T-cell (primary cell): Measurements from ENCODE around the gene PPP1R8. TPM values are rescaled to one million over a fixed set of nuclear protein-coding genes. Genes with fewer than 3 reads are reported as not detected.

Experiments used
- ATAC-seq, 4 experiments: fragments of 200-7000 bp in 3 of 4; fragments of 150-1000 bp in 1 of 4; cut with Tn5 transposase; replicated peaks in 1 of 4; 1 replicate in 3 of 4; 2 replicates in 1 of 4; pipeline ENCODE4 v1.10.0; 2021; ENCODE audit warnings: moderate library complexity in 3 of 4, mild to moderate bottlenecking in 2 of 4, moderate number of reproducible peaks in 1 of 4
- CTCF ChIA-PET, 2 donors: fragments of 300-600 bp; sonication (Branson Sonifier 250); formaldehyde crosslinking; loops; one replicate each; lab custom pipeline; 2022; ENCODE audit warnings: antibody characterized with exemption in 2 of 2; lab: Charles Lee
- POLR2A ChIA-PET, 2 donors: fragments of 300-600 bp; sonication (Branson Sonifier 250); formaldehyde crosslinking; loops; one replicate each; lab custom pipeline; 2022; ENCODE audit warnings: antibody characterized with exemption in 2 of 2; lab: Charles Lee
- DNase-seq, 35 experiments: peaks; one replicate each; pipeline versions ENCODE4 v3.0.0 to v3.0.0-alpha.2; 2013 to 2023
- H3K27ac ChIP-seq: one replicate; pipeline ENCODE4 v1.5.1; 2013; ENCODE audit warnings: low read length
- H3K27me3 ChIP-seq, 2 experiments: replicated peaks in 1 of 2; 1 replicate in 1 of 2; 2 replicates in 1 of 2; pipeline versions ENCODE4 v1.6.1 to v1.7.0; 2013; ENCODE audit warnings: low read length in 1 of 2, mixed read lengths in 1 of 2; ENCODE audit not compliant: control insufficient read depth in 2 of 2, insufficient read depth in 2 of 2; ENCODE audit errors: extremely low read depth in 1 of 2
- H3K36me3 ChIP-seq, 2 donors: 1 replicate in 1 of 2; 2 replicates in 1 of 2; pipeline versions ENCODE4 v1.6.1 to v1.7.0; 2013; ENCODE audit warnings: low read length in 1 of 2; ENCODE audit not compliant: control insufficient read depth in 2 of 2, insufficient read depth in 1 of 2; ENCODE audit errors: extremely low read depth in 1 of 2
- H3K4me1 ChIP-seq, 2 experiments: 1 replicate in 1 of 2; 2 replicates in 1 of 2; pipeline versions ENCODE4 v1.6.1 to v1.7.0; 2013; ENCODE audit warnings: low read length in 2 of 2, mixed read lengths in 1 of 2; ENCODE audit not compliant: insufficient read depth in 2 of 2, control insufficient read depth in 1 of 2; ENCODE audit errors: extremely low read depth in 1 of 2
- H3K4me3 ChIP-seq, 2 donors: 1 replicate in 1 of 2; 2 replicates in 1 of 2; pipeline versions ENCODE4 v1.5.1 to v1.7.0; 2013; ENCODE audit warnings: mild to moderate bottlenecking in 2 of 2, low read length in 1 of 2, moderate library complexity in 1 of 2; ENCODE audit not compliant: control insufficient read depth in 1 of 2; ENCODE audit errors: extremely low read depth in 1 of 2
- H3K9me3 ChIP-seq: 2 replicates; pipeline ENCODE4 v1.7.0; 2013
- H3K27ac Mint-ChIP-seq, 2 donors: one replicate each; pipeline ENCODE4 v1.8.0; 2020 to 2021; ENCODE audit warnings: mild to moderate bottlenecking in 2 of 2, mixed read lengths in 2 of 2
- H3K27me3 Mint-ChIP-seq, 2 donors: one replicate each; pipeline ENCODE4 v1.8.0; 2021 to 2022; ENCODE audit warnings: mixed read lengths in 2 of 2
- H3K36me3 Mint-ChIP-seq: one replicate; pipeline ENCODE4 v1.8.0; 2021; ENCODE audit warnings: mixed read lengths
- H3K4me1 Mint-ChIP-seq, 3 donors: one replicate each; pipeline ENCODE4 v1.8.0; 2020 to 2022; ENCODE audit warnings: mixed read lengths in 3 of 3, mild to moderate bottlenecking in 1 of 3
- H3K4me3 Mint-ChIP-seq, 3 donors: one replicate each; pipeline ENCODE4 v1.8.0; 2020 to 2022; ENCODE audit warnings: mild to moderate bottlenecking in 3 of 3, mixed read lengths in 3 of 3, moderate library complexity in 3 of 3
- H3K9me3 Mint-ChIP-seq, 3 donors: one replicate each; pipeline ENCODE4 v1.8.0; 2020 to 2022; ENCODE audit warnings: mixed read lengths in 3 of 3
- WGBS: methylation state at CpG from one replicate; pipeline ENCODE4 v1.1.5; 2013; ENCODE audit warnings: missing lambda C conversion rate; ENCODE audit not compliant: insufficient coverage; 5-methylcytosine and 5-hydroxymethylcytosine counted together
- total RNA-seq, 35 experiments: library from RNA in 6 of 35; stranded (reverse) in 6 of 35; fragments of 120-200 nt in 1 of 35; gene quantifications; one replicate each; pipeline versions ENCODE4 v1.2.1 to v1.2.4 and lab custom pipeline; 2013 to 2026

Gene PPP1R8
- total RNA-seq, 5 donors from 2014 or later (not counting 1 experiment from before 2014, with no cell fraction given), result 20.5 to 48.1 (median 40.5) TPM

- H3K9me3 Mint-ChIP-seq, result no peaks in the 10 kb centered on the region
- ChIA-PET CTCF (no interaction called here), POLR2A (interaction anchor here in 1 of 2 donors (0.7 kb wide), 1 partner anchor 101 kb away, joined by 6 read pairs; no protein-coding TSS in a partner anchor)
- peaks cover 29% of the 10 kb centered on the region for H3K36me3 Mint-ChIP-seq
- WGBS, result no CpG with 5 or more reads among the region's 1 CpG
- Histone ChIP-seq H3K27ac (no peak overlapping the region), H3K27me3 (no peaks in the 10 kb centered on the region), H3K9me3 (no peaks in the 10 kb centered on the region), H3K4me1 (no peaks in the 10 kb centered on the region), H3K4me3 (no peak overlapping the region), H3K36me3 (peaks cover 3 to 26% of the 10 kb centered on the region in 2 donors)
- no peaks in the 10 kb centered on the region for H3K4me1 Mint-ChIP-seq
- no peaks in the 10 kb centered on the region for H3K27me3 Mint-ChIP-seq
- no peak for DNase-seq
- no peak overlapping the region for H3K27ac Mint-ChIP-seq
- ATAC-seq, result no peak
- no peak overlapping the region for H3K4me3 Mint-ChIP-seq
Measured at GRCh38 chr1:27809883-27810282, 20.7 kb upstream of the PPP1R8 start.

DNA sequence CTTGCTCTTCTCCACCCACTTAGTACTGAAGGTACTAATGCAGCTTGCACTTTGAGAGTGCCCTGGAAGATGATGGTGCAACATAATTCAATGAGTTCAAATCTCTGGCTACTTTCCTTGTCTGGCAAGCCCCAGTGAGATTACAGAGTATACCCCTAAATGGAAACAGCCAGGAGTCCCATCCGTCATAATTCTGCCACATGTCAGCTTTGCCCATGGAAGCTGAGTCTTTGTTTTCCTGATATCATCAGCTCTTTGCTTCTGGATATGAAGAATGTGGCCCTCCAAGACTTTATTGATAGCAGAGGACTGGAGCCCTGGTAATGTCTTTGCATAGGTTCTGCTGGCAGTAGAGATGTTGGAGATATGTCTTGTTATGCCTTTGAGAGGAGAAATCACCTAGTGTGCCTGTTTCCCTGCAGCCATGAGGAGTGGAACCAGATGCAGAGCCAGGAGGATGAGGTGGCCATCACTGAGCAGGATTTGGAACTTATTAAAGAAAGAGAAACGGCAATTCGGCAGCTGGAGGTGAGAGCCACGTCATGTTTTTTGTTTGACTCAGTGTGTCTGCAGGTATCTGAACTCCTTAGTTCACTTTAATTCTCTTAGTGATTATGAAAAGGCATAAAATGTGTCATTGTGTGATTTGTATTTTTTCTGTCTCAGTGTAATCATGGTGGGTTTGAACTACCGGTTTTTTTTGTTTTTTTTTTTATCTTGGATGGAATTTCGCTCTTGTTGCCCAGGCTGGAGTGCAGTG, 18.7 kb upstream of the PPP1R8 start:
- DNase-seq (no peak), ATAC-seq (no peak)
- Mint-ChIP-seq H3K4me1 (no peaks in the 10 kb centered on the region), H3K27me3 (no peaks in the 10 kb centered on the region), H3K9me3 (no peaks in the 10 kb centered on the region), H3K4me3 (no peak overlapping the region), H3K27ac (no peak overlapping the region), H3K36me3 (peaks cover 31% of the 10 kb centered on the region)
- POLR2A ChIA-PET, result interaction anchor here in 1 of 2 donors (0.7 kb wide), 2 partner anchors 97 to 300 kb away, joined by 3 to 7 read pairs; no protein-coding TSS in a partner anchor
- peaks cover 4 to 35% of the 10 kb centered on the region in 2 donors for H3K36me3 ChIP-seq
- no peaks in the 10 kb centered on the region for H3K9me3 ChIP-seq
- no peaks in the 10 kb centered on the region for H3K4me1 ChIP-seq
- 100% methylated on average over 1 of the region's 6 CpGs for WGBS
- no peak overlapping the region for H3K27ac ChIP-seq
- CTCF ChIA-PET, result interaction anchor here in 1 of 2 donors (0.6 to 0.7 kb wide), 2 partner anchors 514 to 823 kb away, joined by 3 read pairs; no protein-coding TSS in a partner anchor
- no peaks in the 10 kb centered on the region for H3K27me3 ChIP-seq
- no peak overlapping the region for H3K4me3 ChIP-seq

DNA sequence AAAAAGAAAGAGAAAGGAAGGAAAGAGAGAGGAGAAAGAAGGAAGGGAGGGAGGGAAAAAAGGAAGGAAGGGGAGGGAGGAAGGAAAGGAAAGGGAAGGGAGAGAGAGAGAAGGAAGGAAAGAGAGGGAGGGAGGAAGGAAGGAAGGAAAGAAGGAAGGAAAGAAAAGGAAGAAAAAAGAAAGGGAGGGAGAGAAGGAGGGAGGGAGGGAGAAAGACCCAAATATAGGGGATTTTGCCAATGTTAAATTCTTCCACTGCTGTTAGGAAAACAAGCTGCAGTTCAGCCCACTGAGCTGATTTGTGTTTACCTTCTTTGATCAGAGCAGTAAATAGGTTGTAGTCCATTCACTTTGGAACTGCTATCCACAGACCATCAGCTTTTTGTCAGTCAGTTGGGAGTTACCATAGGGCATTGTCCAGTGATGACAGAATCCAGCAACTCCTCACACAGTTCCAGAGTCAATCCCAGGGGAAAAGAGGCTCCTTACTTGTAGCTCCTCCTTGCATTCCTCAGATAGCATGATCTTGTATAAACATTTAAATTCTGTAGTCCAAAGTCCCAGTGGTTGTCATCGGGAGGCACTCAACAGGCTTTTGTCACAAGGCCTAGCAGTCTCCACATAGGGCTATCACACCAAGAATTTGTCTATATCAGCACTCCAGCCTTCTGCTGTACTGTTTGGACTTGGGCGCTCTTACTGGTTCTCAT, 13.5 kb upstream of the PPP1R8 start:
- POLR2A ChIA-PET, result no interaction called here
- Mint-ChIP-seq H3K36me3 (peaks cover 37% of the 10 kb centered on the region), H3K27me3 (no peaks in the 10 kb centered on the region), H3K4me1 (no peaks in the 10 kb centered on the region), H3K9me3 (no peaks in the 10 kb centered on the region), H3K27ac (no peak overlapping the region), H3K4me3 (no peak overlapping the region)
- H3K27ac ChIP-seq, result no peak overlapping the region
- ATAC-seq (no peak), DNase-seq (no peak)
- peaks cover 9 to 61% of the 10 kb centered on the region in 2 donors for H3K36me3 ChIP-seq
- no peaks in the 10 kb centered on the region for H3K27me3 ChIP-seq
- H3K4me1 ChIP-seq, result no peaks in the 10 kb centered on the region
- no peak overlapping the region for H3K4me3 ChIP-seq
- 100% methylated on average over 1 of the region's 2 CpGs for WGBS
- no peaks in the 10 kb centered on the region for H3K9me3 ChIP-seq
- CTCF ChIA-PET, result interaction anchor here in 1 of 2 donors (0.7 kb wide), 1 partner anchor 67 kb away, joined by 3 read pairs; no protein-coding TSS in a partner anchor

GRCh38 chr1:27821761-27822315, 8.7 kb upstream of the PPP1R8 start:
- no peak overlapping the region for H3K4me3 ChIP-seq
- ATAC-seq, result no peak

DNA sequence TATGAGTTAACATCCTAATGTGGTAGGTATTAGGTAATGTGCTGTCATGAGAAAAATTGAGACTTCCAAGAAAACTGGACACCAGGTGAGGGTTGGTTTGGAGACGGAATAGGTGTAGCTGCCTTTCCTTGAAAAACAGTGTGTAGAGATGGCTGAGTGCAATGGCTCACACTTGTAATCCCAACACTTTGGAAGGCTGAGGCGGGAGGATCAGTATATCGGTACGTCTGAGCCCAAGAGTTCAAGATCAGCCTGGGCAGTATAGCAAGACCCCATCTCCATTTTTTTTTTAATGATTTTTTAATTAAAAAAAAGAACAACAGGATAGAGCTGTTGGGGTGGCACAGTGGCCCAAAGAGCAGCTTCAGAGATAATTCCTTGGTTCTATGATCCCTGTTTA, 6.8 kb upstream of the PPP1R8 start:
- no peak overlapping the region for H3K4me3 Mint-ChIP-seq
- peaks cover 0 to 31% of the 10 kb centered on the region in 2 donors for H3K36me3 ChIP-seq
- no peak for DNase-seq
- H3K27ac ChIP-seq, result no peak overlapping the region
- no peaks in the 10 kb centered on the region for H3K9me3 Mint-ChIP-seq
- no peak overlapping the region for H3K4me3 ChIP-seq
- no peaks in the 10 kb centered on the region for H3K27me3 Mint-ChIP-seq
- 100% methylated on average over 1 of the region's 4 CpGs for WGBS
- no peaks in the 10 kb centered on the region for H3K4me1 Mint-ChIP-seq
- no peaks in the 10 kb centered on the region for H3K27me3 ChIP-seq
- POLR2A ChIA-PET, result no interaction called here
- no peak overlapping the region for H3K27ac Mint-ChIP-seq
- ATAC-seq, result no peak
- H3K36me3 Mint-ChIP-seq, result peaks cover 21% of the 10 kb centered on the region
- CTCF ChIA-PET, result no interaction called here
- H3K9me3 ChIP-seq, result no peaks in the 10 kb centered on the region
- H3K4me1 ChIP-seq, result no peaks in the 10 kb centered on the region

More at GRCh38 chr1:27821761-27822315, 8.7 kb upstream of the PPP1R8 start:
- Mint-ChIP-seq H3K27me3 (no peaks in the 10 kb centered on the region), H3K4me1 (no peaks in the 10 kb centered on the region), H3K4me3 (no peak overlapping the region), H3K9me3 (no peaks in the 10 kb centered on the region), H3K27ac (no peak overlapping the region), H3K36me3 (peaks cover 31% of the 10 kb centered on the region)
- ChIA-PET POLR2A (no interaction called here), CTCF (no interaction called here)
- H3K9me3 ChIP-seq, result no peaks in the 10 kb centered on the region
- DNase-seq, result no peak
- H3K27ac ChIP-seq, result no peak overlapping the region
- H3K4me1 ChIP-seq, result no peaks in the 10 kb centered on the region
- no CpG with 5 or more reads among the region's 8 CpGs for WGBS
- peaks cover 8 to 48% of the 10 kb centered on the region in 2 donors for H3K36me3 ChIP-seq
- no peaks in the 10 kb centered on the region for H3K27me3 ChIP-seq

DNA sequence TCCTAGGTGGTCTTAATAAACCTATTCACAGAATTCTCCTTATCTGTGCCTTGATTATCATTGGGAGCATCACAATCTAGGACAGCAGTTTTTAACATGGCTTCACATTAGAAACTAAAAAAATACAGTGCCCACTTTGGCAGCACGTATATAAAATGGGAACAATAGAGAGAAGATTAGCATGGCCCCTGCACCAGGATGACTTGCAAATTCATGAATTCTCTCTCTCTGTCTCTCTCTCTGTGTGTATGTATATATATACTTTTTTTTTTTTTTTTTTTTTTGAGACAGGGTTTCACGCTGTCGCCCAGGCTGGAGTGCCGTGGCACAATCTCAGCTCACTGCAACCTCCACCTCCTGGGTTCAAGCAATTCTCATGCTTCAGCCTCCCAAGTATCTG, 6.2 kb upstream of the PPP1R8 start:
- DNase-seq, result no peak
- H3K9me3 Mint-ChIP-seq, result no peaks in the 10 kb centered on the region
- peaks cover 0 to 27% of the 10 kb centered on the region in 2 donors for H3K36me3 ChIP-seq
- H3K4me3 Mint-ChIP-seq, result no peak overlapping the region
- H3K27ac ChIP-seq, result no peak overlapping the region
- ChIA-PET POLR2A (no interaction called here), CTCF (no interaction called here)
- H3K4me3 ChIP-seq, result no peak overlapping the region
- no peaks in the 10 kb centered on the region for H3K4me1 ChIP-seq
- ATAC-seq, result no peak
- H3K4me1 Mint-ChIP-seq, result no peaks in the 10 kb centered on the region
- no peaks in the 10 kb centered on the region for H3K27me3 Mint-ChIP-seq
- H3K36me3 Mint-ChIP-seq, result peaks cover 17% of the 10 kb centered on the region
- no CpG with 5 or more reads among the region's 4 CpGs for WGBS
- no peak overlapping the region for H3K27ac Mint-ChIP-seq
- no peaks in the 10 kb centered on the region for H3K27me3 ChIP-seq
- no peaks in the 10 kb centered on the region for H3K9me3 ChIP-seq
